RPMI8226 (cell line): ENCODE data around the gene ZFP90.
"Not testable (repeated sequence)": the region's sequence is repeated elsewhere in the genome, so short reads cannot be mapped to it uniquely, and the experiment has no call there.

Source experiments
- DNase-seq: peaks from one replicate; pipeline ENCODE4 v3.0.0-alpha.2; 2015

The ZFP90 gene

GRCh38 chr16:68538880-68539701, at the start of gene ZFP90:
Gene ZFP90 (plus strand): TSS chr16:68539291. CDS start chr16:68539793, 502 bp downstream.
- DNase-seq, result peak; percentile 95

GRCh38 chr16:68490358-68490757, 48.7 kb upstream of the ZFP90 start:
- no peak for DNase-seq

GRCh38 chr16:68490829-68491575, 48.1 kb upstream of the ZFP90 start:
- DNase-seq, result peak; percentile 96

GRCh38 chr16:68491576-68491950, 47.5 kb upstream of the ZFP90 start:
- DNase-seq, result no peak

GRCh38 chr16:68492151-68492542, 46.9 kb upstream of the ZFP90 start:
- DNase-seq, result no peak

GRCh38 chr16:68492543-68493411, 46.3 kb upstream of the ZFP90 start:
- peak; percentile 85 for DNase-seq

GRCh38 chr16:68493412-68494070, 45.5 kb upstream of the ZFP90 start:
- DNase-seq, result no peak

- not testable (repeated sequence) for DNase-seq
These were observed 44.8 kb upstream of the ZFP90 start for GRCh38 chr16:68494261-68494660.

GRCh38 chr16:68496689-68497088, 42.4 kb upstream of the ZFP90 start:
- no peak for DNase-seq

- DNase-seq, result peak; percentile 76
These were observed 40.1 kb upstream of the ZFP90 start for GRCh38 chr16:68499006-68499405.

- DNase-seq, result no peak
These were observed 35.8 kb upstream of the ZFP90 start for GRCh38 chr16:68503334-68503733.

GRCh38 chr16:68504066-68504465, 35.0 kb upstream of the ZFP90 start:
- DNase-seq, result no peak

- no peak for DNase-seq
These were observed 32.6 kb upstream of the ZFP90 start for GRCh38 chr16:68506331-68507053.

GRCh38 chr16:68508013-68508412, 31.1 kb upstream of the ZFP90 start:
- DNase-seq, result no peak

- DNase-seq, result no peak
These were observed 30.4 kb upstream of the ZFP90 start for GRCh38 chr16:68508641-68509240.

- DNase-seq, result no peak
These were observed 29.7 kb upstream of the ZFP90 start for GRCh38 chr16:68509381-68509780.

GRCh38 chr16:68510775-68511174, 28.3 kb upstream of the ZFP90 start:
- DNase-seq, result no peak

- no peak for DNase-seq
These were observed 26.9 kb upstream of the ZFP90 start for GRCh38 chr16:68512183-68512582.

- DNase-seq, result no peak
These were observed 26.3 kb upstream of the ZFP90 start for GRCh38 chr16:68512742-68513141.

- no peak for DNase-seq
These were observed 24.6 kb upstream of the ZFP90 start for GRCh38 chr16:68514511-68514910.

- no peak for DNase-seq
These were observed 21.4 kb upstream of the ZFP90 start for GRCh38 chr16:68517606-68518166.
